IMR-90 (cell line): ENCODE results near the gene URAD. TPM values are rescaled to one million over a fixed set of nuclear protein-coding genes. Genes with fewer than 3 reads are reported as not detected.

ENCODE experiments used
- ATAC-seq: fragments of 200-7000 bp; cut with Tn5 transposase; 2 replicates; pipeline ENCODE4 v1.9.1; 2020; ENCODE audit warnings: low read depth, mild to moderate bottlenecking, moderate library complexity
- BruUV-seq: library from RNA; stranded (reverse); fragments of 400-500 nt; replicated peaks from 2 replicates; lab custom pipeline; 2021; lab: Mats Ljungman, UMichigan
- CTCF ChIA-PET: fragments of 300-600 bp; formaldehyde crosslinking; extraction: SDS; loops from one replicate; lab custom pipeline; 2021; ENCODE audit warnings: antibody characterized with exemption; lab: Yijun Ruan, JAX
- POLR2A ChIA-PET: fragments of 300-600 bp; sonication (Branson Sonifier 250); formaldehyde crosslinking; loops from one replicate; lab custom pipeline; 2022; ENCODE audit warnings: antibody characterized with exemption; ENCODE audit not compliant: unreplicated experiment; lab: Charles Lee
- DNase-seq: peaks from one replicate; pipeline ENCODE4 v3.0.0; 2013
- H2AFZ ChIP-seq: replicated peaks from 2 replicates; pipeline ENCODE3; 2013; ENCODE audit warnings: low read length, mild to moderate bottlenecking; ENCODE audit not compliant: poor library complexity
- H2AK5ac ChIP-seq: 2 replicates; pipeline ENCODE4 v1.6.1; 2013; ENCODE audit warnings: low read depth, low read length, inconsistent platforms
- H2AK9ac ChIP-seq: replicated peaks from 2 replicates; pipeline ENCODE3; 2013; ENCODE audit warnings: mild to moderate bottlenecking, low read depth, low read length, moderate library complexity; ENCODE audit not compliant: poor library complexity
- H2BK120ac ChIP-seq: 2 replicates; pipeline ENCODE4 v1.6.1; 2013; ENCODE audit warnings: low read depth, low read length, inconsistent platforms
- H2BK15ac ChIP-seq: 3 replicates; pipeline ENCODE4 v1.6.1; 2013; ENCODE audit warnings: low read depth, low read length, inconsistent platforms
- H2BK20ac ChIP-seq: 2 replicates; pipeline ENCODE4 v1.6.1; 2013; ENCODE audit warnings: low read depth, mild to moderate bottlenecking, inconsistent platforms, low read length, moderate library complexity
- H2BK5ac ChIP-seq: 2 replicates; pipeline ENCODE4 v1.6.1; 2013; ENCODE audit warnings: mild to moderate bottlenecking, low read depth, low read length, inconsistent platforms; ENCODE audit not compliant: poor library complexity, severe bottlenecking
- H3K14ac ChIP-seq: replicated peaks from 2 replicates; pipeline ENCODE4 v1.6.1; 2013; ENCODE audit warnings: low read depth, low read length, inconsistent platforms
- H3K18ac ChIP-seq: 2 replicates; pipeline ENCODE4 v1.6.1; 2013; ENCODE audit warnings: low read depth, low read length, control low read depth
- H3K23ac ChIP-seq: 2 replicates; pipeline ENCODE4 v1.6.1; 2013; ENCODE audit warnings: low read depth, low read length, inconsistent platforms
- H3K27ac ChIP-seq: 2 replicates; pipeline ENCODE4 v1.5.1; 2013; ENCODE audit warnings: mild to moderate bottlenecking, control low read depth, low read length; ENCODE audit not compliant: insufficient read depth
- H3K27me3 ChIP-seq: 2 replicates; pipeline ENCODE4 v1.6.1; 2013; ENCODE audit warnings: low read length; ENCODE audit not compliant: control insufficient read depth, insufficient read depth
- H3K36me3 ChIP-seq: 2 replicates; pipeline ENCODE4 v1.6.1; 2013; ENCODE audit warnings: low read length, mixed read lengths; ENCODE audit not compliant: control insufficient read depth, insufficient read depth
- H3K4ac ChIP-seq: 2 replicates; pipeline ENCODE4 v1.6.1; 2013; ENCODE audit warnings: low read depth, low read length, inconsistent platforms
- H3K4me1 ChIP-seq: 2 replicates; pipeline ENCODE4 v1.6.1; 2013; ENCODE audit warnings: low read length, mixed read lengths; ENCODE audit not compliant: control insufficient read depth, insufficient read depth
- H3K4me2 ChIP-seq: 2 replicates; pipeline ENCODE4 v1.6.1; 2013; ENCODE audit warnings: low read depth, mild to moderate bottlenecking, control low read depth, low read length, moderate library complexity
- H3K4me3 ChIP-seq: 2 replicates; pipeline ENCODE4 v1.5.1; 2013; ENCODE audit warnings: low read depth, mild to moderate bottlenecking, control low read depth, low read length, moderate library complexity; ENCODE audit not compliant: insufficient read depth
- H3K56ac ChIP-seq: 2 replicates; pipeline ENCODE4 v1.6.1; 2013; ENCODE audit warnings: low read length, inconsistent platforms; ENCODE audit not compliant: insufficient read depth; ENCODE audit errors: extremely low read depth
- H3K79me1 ChIP-seq, 2 experiments: 2 replicates each; pipeline ENCODE4 v1.6.1; 2013; ENCODE audit warnings: low read length in 2 of 2, inconsistent platforms in 1 of 2, low read depth in 1 of 2
- H3K9ac ChIP-seq: 2 replicates; pipeline ENCODE4 v1.6.1; 2013; ENCODE audit warnings: low read depth, low read length, control low read depth
- H3K9me1 ChIP-seq: 2 replicates; pipeline ENCODE4 v1.6.1; 2013; ENCODE audit warnings: low read length, inconsistent platforms; ENCODE audit not compliant: insufficient read depth
- H3K9me3 ChIP-seq: 2 replicates; pipeline ENCODE4 v1.6.1; 2013; ENCODE audit warnings: low read length; ENCODE audit not compliant: control insufficient read depth, insufficient read depth
- H4K20me1 ChIP-seq: 2 replicates; pipeline ENCODE4 v1.6.1; 2013; ENCODE audit warnings: low read length, inconsistent platforms; ENCODE audit not compliant: insufficient read depth
- H4K5ac ChIP-seq: 2 replicates; pipeline ENCODE4 v1.6.1; 2013; ENCODE audit warnings: mild to moderate bottlenecking, low read depth, low read length, control low read depth
- H4K8ac ChIP-seq, 2 experiments: 2 replicates each; pipeline ENCODE4 v1.6.1; 2013; ENCODE audit warnings: low read depth in 2 of 2, low read length in 2 of 2, control low read depth in 1 of 2, inconsistent platforms in 1 of 2
- H4K91ac ChIP-seq: 2 replicates; pipeline ENCODE4 v1.6.1; 2013; ENCODE audit warnings: low read depth, low read length, inconsistent platforms; ENCODE audit not compliant: insufficient read depth
- FOS ChIP-seq: fragments of 150-350 bp; IDR thresholded peaks from 2 replicates; pipeline ENCODE4 v1.6.1; 2016; ENCODE audit warnings: low read depth, low read length
- MXI1 ChIP-seq: IDR thresholded peaks from 2 replicates; pipeline ENCODE4 v1.6.1; 2012; ENCODE audit warnings: low read depth, mild to moderate bottlenecking, low read length, moderate library complexity, borderline replicate concordance
- NFE2L2 ChIP-seq: fragments of 150-350 bp; IDR thresholded peaks from 2 replicates; pipeline ENCODE4 v1.6.1; 2016; ENCODE audit warnings: low read depth, mild to moderate bottlenecking, low read length
- POLR2A ChIP-seq: IDR thresholded peaks from 2 replicates; pipeline ENCODE4 v1.6.1; 2012; ENCODE audit warnings: mild to moderate bottlenecking, low read depth, low read length
- RFX5 ChIP-seq: IDR thresholded peaks from 2 replicates; pipeline ENCODE4 v1.8.0; 2012; ENCODE audit warnings: low read depth, mild to moderate bottlenecking, low read length, moderate library complexity
- WGBS, 2 experiments: methylation state at CpG; one replicate each; pipeline versions ENCODE4 v1.1.5 to v1.1.7; 2013; ENCODE audit warnings: missing lambda C conversion rate in 2 of 2; ENCODE audit not compliant: insufficient read length in 1 of 2; ENCODE audit errors: extremely low coverage in 2 of 2; 5-methylcytosine and 5-hydroxymethylcytosine counted together
- dilution Hi-C: fragments of 300-500 bp; cut with HindIII; formaldehyde crosslinking; loops from one replicate; pipeline ENCODE4 v1.14.3; 2018; ENCODE audit warnings: low sequenced_read_pairs; ENCODE audit not compliant: unreplicated experiment
- in situ Hi-C: fragments of 300-500 bp; cut with MboI; formaldehyde crosslinking; loops from 3 replicates; pipeline ENCODE4 v1.14.3; 2019; ENCODE audit warnings: low sequenced_read_pairs, inconsistent platforms, mixed read lengths
- intact Hi-C: fragments of 100-400 bp; cut with micrococcal nuclease; formaldehyde crosslinking; loops from 2 replicates; pipeline ENCODE4 v1.10.0; 2022
- polyA plus RNA-seq, 3 experiments: library from polyadenylated mRNA; depleted of rRNA; stranded (reverse); fragments of >200 nt; gene quantifications; 2 replicates each; pipeline ENCODE4 v1.2.3, GENCODE V29; 2012; ENCODE audit warnings: low replicate concordance in 1 of 3
- total RNA-seq: library from RNA; depleted of rRNA; stranded (reverse); fragments of >200 nt; gene quantifications from 2 replicates; pipeline ENCODE4 v1.2.3, GENCODE V29; 2012
- TF ChIP-seq, protein P1 (sequence below): fragments of 150-350 bp; IDR thresholded peaks from 2 replicates; pipeline ENCODE4 v1.6.1; 2017; ENCODE audit warnings: mild to moderate bottlenecking, antibody characterized with exemption, low read length, low read depth
- TF ChIP-seq, protein P2 (sequence below): conservative IDR thresholded peaks from 2 replicates; pipeline ENCODE4 v1.5.1; 2012; ENCODE audit warnings: mild to moderate bottlenecking, low read depth, low read length, improper control_type of control experiment

The URAD gene
- total and polyA plus RNA-seq, 2 of the 4 experiments (the other 2 are of a cell fraction) = not detected

DNA sequence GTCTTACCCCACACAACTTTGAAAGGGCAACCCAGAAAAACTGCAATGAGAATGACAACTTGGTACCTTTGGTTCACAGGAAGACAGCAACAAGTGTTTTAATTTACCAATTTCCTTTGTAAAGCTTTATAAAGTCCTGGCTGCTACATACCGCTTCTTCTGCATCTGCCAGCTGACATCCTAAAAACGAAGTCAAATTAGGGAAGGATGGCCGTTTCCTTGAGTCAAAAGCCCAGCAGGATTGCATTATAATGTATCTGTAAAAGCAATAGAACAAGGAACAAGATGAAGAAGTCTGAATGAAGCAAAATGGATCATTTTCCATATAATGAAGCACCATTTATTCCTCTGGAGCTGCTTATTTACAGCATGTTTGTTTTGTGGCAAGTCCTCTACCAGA, 25.8 kb upstream of the URAD start:
- Histone ChIP-seq H3K9me1 (0 out of 2 replicates have a peak, but pooled peaks cover 4% of the 10 kb centered on the region), H2AK9ac (no peak overlapping the region), H3K14ac (no peak overlapping the region), H2AK5ac (no peak overlapping the region), H3K27me3 (peaks cover 3% of the 10 kb centered on the region), H3K4me3 (no peak overlapping the region), H4K91ac (no peak overlapping the region), H4K8ac (no peak overlapping the region), H3K9me3 (no peaks in the 10 kb centered on the region), H3K56ac (no peak overlapping the region), H4K5ac (no peak overlapping the region), H3K36me3 (no peaks in the 10 kb centered on the region), H3K23ac (no peak overlapping the region), H2BK5ac (no peak overlapping the region), H2BK120ac (no peak overlapping the region), H3K79me1 (no peaks in the 10 kb centered on the region), H3K27ac (no peak overlapping the region), H3K9ac (no peak overlapping the region), H3K4ac (no peak overlapping the region), H3K18ac (no peak overlapping the region), H2BK15ac (no peak overlapping the region), H2BK20ac (no peak overlapping the region), H4K20me1 (no peaks in the 10 kb centered on the region), H3K4me1 (no peaks in the 10 kb centered on the region), H3K4me2 (no peak overlapping the region), H2AFZ (no peak overlapping the region)
- dilution Hi-C loops = no loop called here
- in situ Hi-C loops = no loop called here
- ATAC-seq = no peak
- no TSS peak for BruUV-seq
- WGBS, 2 experiments = no CpG with 5 or more reads among the region's 3 CpGs
- ChIA-PET CTCF (interaction anchor here (0.6 kb wide), 1 partner anchor 59 kb away, joined by 3 read pairs; no protein-coding TSS in a partner anchor), POLR2A (no interaction called here)
- intact Hi-C loops = no loop called here
- TF ChIP-seq RFX5 (no peak), FOS (no peak), POLR2A (no peak), MXI1 (no peak), NFE2L2 (no peak)
- TF ChIP-seq, protein P1, sequence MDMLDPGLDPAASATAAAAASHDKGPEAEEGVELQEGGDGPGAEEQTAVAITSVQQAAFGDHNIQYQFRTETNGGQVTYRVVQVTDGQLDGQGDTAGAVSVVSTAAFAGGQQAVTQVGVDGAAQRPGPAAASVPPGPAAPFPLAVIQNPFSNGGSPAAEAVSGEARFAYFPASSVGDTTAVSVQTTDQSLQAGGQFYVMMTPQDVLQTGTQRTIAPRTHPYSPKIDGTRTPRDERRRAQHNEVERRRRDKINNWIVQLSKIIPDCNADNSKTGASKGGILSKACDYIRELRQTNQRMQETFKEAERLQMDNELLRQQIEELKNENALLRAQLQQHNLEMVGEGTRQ = no peak
- TF ChIP-seq, protein P2, sequence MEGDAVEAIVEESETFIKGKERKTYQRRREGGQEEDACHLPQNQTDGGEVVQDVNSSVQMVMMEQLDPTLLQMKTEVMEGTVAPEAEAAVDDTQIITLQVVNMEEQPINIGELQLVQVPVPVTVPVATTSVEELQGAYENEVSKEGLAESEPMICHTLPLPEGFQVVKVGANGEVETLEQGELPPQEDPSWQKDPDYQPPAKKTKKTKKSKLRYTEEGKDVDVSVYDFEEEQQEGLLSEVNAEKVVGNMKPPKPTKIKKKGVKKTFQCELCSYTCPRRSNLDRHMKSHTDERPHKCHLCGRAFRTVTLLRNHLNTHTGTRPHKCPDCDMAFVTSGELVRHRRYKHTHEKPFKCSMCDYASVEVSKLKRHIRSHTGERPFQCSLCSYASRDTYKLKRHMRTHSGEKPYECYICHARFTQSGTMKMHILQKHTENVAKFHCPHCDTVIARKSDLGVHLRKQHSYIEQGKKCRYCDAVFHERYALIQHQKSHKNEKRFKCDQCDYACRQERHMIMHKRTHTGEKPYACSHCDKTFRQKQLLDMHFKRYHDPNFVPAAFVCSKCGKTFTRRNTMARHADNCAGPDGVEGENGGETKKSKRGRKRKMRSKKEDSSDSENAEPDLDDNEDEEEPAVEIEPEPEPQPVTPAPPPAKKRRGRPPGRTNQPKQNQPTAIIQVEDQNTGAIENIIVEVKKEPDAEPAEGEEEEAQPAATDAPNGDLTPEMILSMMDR = no peak
- DNase-seq = no peak
